ENCODE data around the gene RIMBP2. TPM values are rescaled to one million over a fixed set of nuclear protein-coding genes. Genes with fewer than 3 reads are reported as not detected.

Gene RIMBP2
- total RNA-seq, 1 donor from 2014 or later = 0.99 TPM

DNA sequence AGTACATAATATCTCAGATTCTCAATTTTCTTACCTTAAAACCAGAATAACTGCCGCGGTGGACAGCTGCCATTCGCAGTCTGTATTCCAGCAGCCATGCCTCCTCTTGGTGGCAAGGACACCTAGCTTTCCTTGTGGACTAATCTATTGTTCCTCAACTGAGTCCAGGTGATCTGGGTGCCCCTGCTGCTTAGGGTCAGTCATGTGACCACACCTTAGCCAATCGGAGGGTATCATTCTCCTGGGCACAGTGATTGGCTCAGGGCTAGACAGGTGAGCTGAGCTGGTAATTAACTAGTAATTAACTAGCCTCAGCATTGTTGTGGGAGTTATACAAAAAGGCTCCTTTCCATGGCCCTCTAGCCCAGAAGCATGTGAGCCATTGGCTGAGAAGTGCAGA is 55.0 kb downstream of the RIMBP2 start:
- Mint-ChIP-seq H3K36me3 (no peaks in the 10 kb centered on the region), H3K4me3 (no peak overlapping the region), H3K9me3 (peaks cover 13% of the 10 kb centered on the region), H3K27me3 (ENCODE audit: insufficient read depth, low read depth) (peaks cover 2% of the 10 kb centered on the region), H3K4me1 (peaks cover 29% of the 10 kb centered on the region), H3K27ac (no peak overlapping the region)
- Histone ChIP-seq H3F3A (ENCODE audit: low read depth) (no peaks in the 10 kb centered on the region), H3K9me3 (ENCODE audit: low read depth) (no peaks in the 10 kb centered on the region), H3K4me3 (no peak overlapping the region), H3K4me2 (no peak overlapping the region), H3K27ac (no peak overlapping the region), H2AFZ (replicated peaks) (no peak overlapping the region), H4K20me1 (ENCODE audit: low read depth) (no peaks in the 10 kb centered on the region), H3K27me3 (no peaks in the 10 kb centered on the region), H3K9ac (no peak overlapping the region), H3K79me2 (ENCODE audit: low read depth) (no peaks in the 10 kb centered on the region), H3K36me3 (no peaks in the 10 kb centered on the region), H3K4me1 (no peaks in the 10 kb centered on the region)
- TF ChIP-seq EZH2 (IDR thresholded peaks at IDR 0.05) = no peak
- no peak for TF ChIP-seq EZH2phosphoT487 (IDR thresholded peaks at IDR 0.05)
- TF ChIP-seq, protein P1, sequence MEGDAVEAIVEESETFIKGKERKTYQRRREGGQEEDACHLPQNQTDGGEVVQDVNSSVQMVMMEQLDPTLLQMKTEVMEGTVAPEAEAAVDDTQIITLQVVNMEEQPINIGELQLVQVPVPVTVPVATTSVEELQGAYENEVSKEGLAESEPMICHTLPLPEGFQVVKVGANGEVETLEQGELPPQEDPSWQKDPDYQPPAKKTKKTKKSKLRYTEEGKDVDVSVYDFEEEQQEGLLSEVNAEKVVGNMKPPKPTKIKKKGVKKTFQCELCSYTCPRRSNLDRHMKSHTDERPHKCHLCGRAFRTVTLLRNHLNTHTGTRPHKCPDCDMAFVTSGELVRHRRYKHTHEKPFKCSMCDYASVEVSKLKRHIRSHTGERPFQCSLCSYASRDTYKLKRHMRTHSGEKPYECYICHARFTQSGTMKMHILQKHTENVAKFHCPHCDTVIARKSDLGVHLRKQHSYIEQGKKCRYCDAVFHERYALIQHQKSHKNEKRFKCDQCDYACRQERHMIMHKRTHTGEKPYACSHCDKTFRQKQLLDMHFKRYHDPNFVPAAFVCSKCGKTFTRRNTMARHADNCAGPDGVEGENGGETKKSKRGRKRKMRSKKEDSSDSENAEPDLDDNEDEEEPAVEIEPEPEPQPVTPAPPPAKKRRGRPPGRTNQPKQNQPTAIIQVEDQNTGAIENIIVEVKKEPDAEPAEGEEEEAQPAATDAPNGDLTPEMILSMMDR (IDR thresholded peaks at IDR 0.05) = no peak
- no peak for DNase-seq (ENCODE audit: low spot score)

DNA sequence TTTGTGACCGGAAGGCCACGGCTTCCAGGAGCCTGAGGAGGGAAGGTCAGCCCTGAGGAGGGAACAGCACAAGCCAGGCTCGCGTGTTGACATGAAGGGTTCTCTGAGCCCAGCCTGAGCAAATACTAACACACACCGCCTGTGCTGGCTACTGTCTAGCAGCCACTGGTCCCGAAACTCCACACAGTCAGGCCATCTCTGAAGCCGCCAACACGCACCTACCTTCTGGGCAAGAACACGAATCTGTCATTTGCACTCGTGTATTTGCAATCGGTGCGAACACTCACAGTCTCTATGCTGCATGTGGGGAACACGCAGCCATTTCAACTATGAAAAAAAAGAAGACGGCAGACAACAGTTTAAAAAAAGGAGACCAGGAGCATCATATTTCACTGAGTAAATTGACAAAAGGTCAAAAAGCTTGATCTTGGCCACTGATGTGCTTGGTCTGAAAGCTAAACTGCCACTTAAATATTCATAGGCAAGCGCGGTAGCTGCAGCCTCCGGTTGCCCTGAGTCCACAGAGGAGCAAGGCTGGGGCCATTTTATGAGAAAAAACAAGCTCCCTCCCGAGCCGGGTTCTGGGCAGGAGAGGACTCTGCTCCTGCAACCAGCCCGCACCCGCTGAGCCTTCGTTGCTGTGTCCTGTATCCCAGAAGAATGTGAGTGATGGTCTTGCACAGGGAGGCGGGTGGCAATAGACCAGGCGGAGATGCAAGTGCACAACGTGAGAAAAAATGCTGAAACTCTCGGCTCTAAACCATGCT is 57.8 kb downstream of the RIMBP2 start:
- H3K4me3 ChIP-seq = no peak overlapping the region
- H3K4me1 Mint-ChIP-seq = peaks cover 32% of the 10 kb centered on the region
- peaks cover 2% of the 10 kb centered on the region for H3K36me3 Mint-ChIP-seq
- H3K27ac Mint-ChIP-seq = peak overlapping the region; percentile 76
- no peaks in the 10 kb centered on the region for H3K4me1 ChIP-seq
- H3F3A ChIP-seq (ENCODE audit: low read depth) = no peaks in the 10 kb centered on the region
- no peaks in the 10 kb centered on the region for H3K9me3 ChIP-seq (ENCODE audit: low read depth)
- H3K36me3 ChIP-seq = no peaks in the 10 kb centered on the region
- no peak overlapping the region for H3K9ac ChIP-seq
- H3K27ac ChIP-seq = no peak overlapping the region
- no peaks in the 10 kb centered on the region for H3K27me3 ChIP-seq
- TF ChIP-seq, protein P1 (IDR thresholded peaks at IDR 0.05) = no peak
- no peak for TF ChIP-seq EZH2 (IDR thresholded peaks at IDR 0.05)
- no peak for TF ChIP-seq EZH2phosphoT487 (IDR thresholded peaks at IDR 0.05)
- no peaks in the 10 kb centered on the region for H3K9me3 Mint-ChIP-seq
- no peak overlapping the region for H3K4me2 ChIP-seq
- H4K20me1 ChIP-seq (ENCODE audit: low read depth) = no peaks in the 10 kb centered on the region
- H2AFZ ChIP-seq (replicated peaks) = peak overlapping the region; percentile 26
- no peaks in the 10 kb centered on the region for H3K79me2 ChIP-seq (ENCODE audit: low read depth)
- peaks cover 2% of the 10 kb centered on the region for H3K27me3 Mint-ChIP-seq (ENCODE audit: insufficient read depth, low read depth)
- no peak overlapping the region for H3K4me3 Mint-ChIP-seq
- no peak for DNase-seq (ENCODE audit: low spot score)

DNA sequence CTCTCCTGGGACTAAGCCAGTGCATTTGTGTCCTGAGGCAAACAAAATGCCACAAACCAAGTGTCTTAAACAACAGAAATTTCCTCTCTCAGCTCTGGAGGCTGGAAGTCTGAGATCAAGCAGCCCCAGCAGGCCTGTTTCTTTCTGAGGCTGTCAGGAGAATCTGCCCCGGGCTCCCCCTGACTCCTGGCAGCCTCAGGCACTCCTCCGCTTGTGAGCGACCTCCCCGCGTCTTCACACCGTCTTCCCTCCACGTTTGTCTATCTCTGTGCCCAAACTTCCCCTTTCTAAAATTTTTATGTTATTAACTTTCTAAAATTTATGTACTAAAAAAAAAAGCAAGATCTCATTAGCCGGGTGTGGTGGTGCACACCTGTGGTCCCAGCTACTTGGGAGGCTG is 59.7 kb downstream of the RIMBP2 start:
- Mint-ChIP-seq H3K9me3 (no peaks in the 10 kb centered on the region), H3K27me3 (ENCODE audit: insufficient read depth, low read depth) (peaks cover 2% of the 10 kb centered on the region)

More for the DNA sequence above, 59.7 kb downstream of the RIMBP2 start:
- no peak overlapping the region for H3K4me3 Mint-ChIP-seq
- DNase-seq (ENCODE audit: low spot score) = no peak
- H3K4me1 ChIP-seq = no peaks in the 10 kb centered on the region
- H3K9ac ChIP-seq = no peak overlapping the region
- no peaks in the 10 kb centered on the region for H3K79me2 ChIP-seq (ENCODE audit: low read depth)
- H4K20me1 ChIP-seq (ENCODE audit: low read depth) = no peaks in the 10 kb centered on the region
- peaks cover 2% of the 10 kb centered on the region for H3K36me3 Mint-ChIP-seq
- TF ChIP-seq EZH2phosphoT487 (IDR thresholded peaks at IDR 0.05) (no peak), EZH2 (IDR thresholded peaks at IDR 0.05) (no peak)
- TF ChIP-seq, protein P1 (IDR thresholded peaks at IDR 0.05) = no peak
- H3K27me3 ChIP-seq = no peaks in the 10 kb centered on the region
- no peak overlapping the region for H3K27ac Mint-ChIP-seq
- no peaks in the 10 kb centered on the region for H3K36me3 ChIP-seq
- peaks cover 29% of the 10 kb centered on the region for H3K4me1 Mint-ChIP-seq
- H3K4me2 ChIP-seq = no peak overlapping the region
- H3K27ac ChIP-seq = no peak overlapping the region
- H2AFZ ChIP-seq (replicated peaks) = no peak overlapping the region
- no peaks in the 10 kb centered on the region for H3F3A ChIP-seq (ENCODE audit: low read depth)
- no peak overlapping the region for H3K4me3 ChIP-seq
- H3K9me3 ChIP-seq (ENCODE audit: low read depth) = no peaks in the 10 kb centered on the region
